PC-3 (cell line): ENCODE measurements around the gene MROH2B.

Source experiments
- EZH2 ChIP-seq: fragments of 300-600 bp; sonication (generic); IDR thresholded peaks from one replicate; pipeline ENCODE4 v1.6.1; 2017; ENCODE audit warnings: antibody characterized with exemption, mild to moderate bottlenecking, low read length; ENCODE audit not compliant: unreplicated experiment
- TF ChIP-seq, protein P1 (sequence below): fragments of 300-600 bp; sonication (generic); conservative IDR thresholded peaks from 2 replicates; pipeline ENCODE4 v1.5.1; 2017; ENCODE audit warnings: antibody characterized with exemption, low read depth, mild to moderate bottlenecking, low read length

DNA sequence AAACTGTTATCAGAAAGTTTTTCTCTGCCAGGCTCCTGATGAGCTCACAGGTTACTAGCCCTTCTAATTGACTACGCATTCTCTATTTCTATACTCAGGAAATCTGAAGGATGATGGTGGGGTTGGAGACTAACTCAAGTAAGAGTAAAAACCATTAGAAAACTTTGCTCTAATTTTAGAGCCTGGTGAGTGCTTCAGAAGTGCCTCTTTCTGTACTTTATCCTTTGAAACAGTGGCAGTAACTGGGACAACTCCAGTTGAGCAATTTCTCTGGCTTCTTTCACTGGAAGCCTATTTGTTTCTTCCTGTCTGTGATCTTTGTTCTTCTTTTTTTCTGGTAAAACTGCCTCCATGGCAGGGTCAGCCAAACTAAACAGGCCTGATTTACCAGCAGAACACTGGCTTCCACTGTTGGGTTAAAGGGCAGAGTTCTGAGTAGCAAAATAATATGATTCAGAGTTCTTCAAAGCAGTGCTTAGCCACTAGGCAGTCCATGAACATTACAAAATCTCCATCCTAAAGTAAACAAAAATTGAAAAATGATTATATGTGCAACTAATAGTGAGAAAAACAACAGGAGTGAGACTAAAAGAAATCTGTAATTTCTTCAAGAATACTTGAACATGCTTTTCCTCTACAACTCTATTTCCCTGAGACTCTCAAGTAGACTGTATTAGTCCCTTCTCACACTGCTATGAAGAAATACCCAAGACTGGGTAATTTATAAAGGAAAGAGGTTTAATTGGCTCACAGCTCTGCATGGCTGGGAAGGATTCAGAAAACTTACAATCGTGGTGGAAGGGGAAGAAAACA is 79.8 kb downstream of the MROH2B start:
- TF ChIP-seq, protein P1, sequence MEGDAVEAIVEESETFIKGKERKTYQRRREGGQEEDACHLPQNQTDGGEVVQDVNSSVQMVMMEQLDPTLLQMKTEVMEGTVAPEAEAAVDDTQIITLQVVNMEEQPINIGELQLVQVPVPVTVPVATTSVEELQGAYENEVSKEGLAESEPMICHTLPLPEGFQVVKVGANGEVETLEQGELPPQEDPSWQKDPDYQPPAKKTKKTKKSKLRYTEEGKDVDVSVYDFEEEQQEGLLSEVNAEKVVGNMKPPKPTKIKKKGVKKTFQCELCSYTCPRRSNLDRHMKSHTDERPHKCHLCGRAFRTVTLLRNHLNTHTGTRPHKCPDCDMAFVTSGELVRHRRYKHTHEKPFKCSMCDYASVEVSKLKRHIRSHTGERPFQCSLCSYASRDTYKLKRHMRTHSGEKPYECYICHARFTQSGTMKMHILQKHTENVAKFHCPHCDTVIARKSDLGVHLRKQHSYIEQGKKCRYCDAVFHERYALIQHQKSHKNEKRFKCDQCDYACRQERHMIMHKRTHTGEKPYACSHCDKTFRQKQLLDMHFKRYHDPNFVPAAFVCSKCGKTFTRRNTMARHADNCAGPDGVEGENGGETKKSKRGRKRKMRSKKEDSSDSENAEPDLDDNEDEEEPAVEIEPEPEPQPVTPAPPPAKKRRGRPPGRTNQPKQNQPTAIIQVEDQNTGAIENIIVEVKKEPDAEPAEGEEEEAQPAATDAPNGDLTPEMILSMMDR = no peak
- no peak for TF ChIP-seq EZH2
